ENCODE data around the gene GDF7.

DNA sequence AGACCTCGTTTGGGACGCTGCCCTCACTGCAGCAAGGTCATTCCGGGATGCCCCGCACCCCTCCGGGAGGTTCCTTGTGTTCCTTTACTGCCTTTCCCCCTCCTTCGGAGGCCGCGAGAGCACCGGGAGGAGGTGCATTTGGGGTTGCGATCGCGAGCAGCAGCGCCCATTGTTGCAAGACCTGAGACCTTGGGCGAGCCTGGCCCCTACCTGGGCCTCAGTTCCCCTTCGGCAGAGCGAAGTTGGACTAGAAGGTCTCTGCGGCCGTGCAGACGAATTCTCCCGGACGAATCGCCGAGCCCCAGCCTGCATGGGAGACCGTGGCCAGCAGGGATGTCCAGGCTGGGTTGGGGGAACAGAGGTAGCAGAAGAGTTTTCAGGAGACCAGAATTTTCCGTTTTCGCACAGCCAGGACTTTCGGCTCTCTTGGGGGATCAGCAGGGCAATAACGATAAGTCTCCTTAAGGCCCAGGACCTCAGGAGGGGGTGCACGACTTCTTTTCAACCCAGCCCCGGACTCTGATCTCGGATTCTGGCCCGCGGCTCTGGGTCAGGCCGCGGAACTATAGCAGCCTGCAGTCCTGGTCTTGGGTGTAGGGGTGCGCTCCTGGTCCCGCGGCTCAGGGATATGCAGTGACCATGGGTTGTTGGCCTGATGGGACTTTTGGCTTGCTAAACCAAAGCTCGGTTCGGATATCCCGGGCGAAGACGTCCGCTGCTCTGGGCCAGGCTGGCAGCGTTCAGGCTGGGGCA, 2.8 kb downstream of the GDF7 start:
- TF ChIP-seq POLR2A (IDR thresholded peaks at IDR 0.05; ENCODE audit: low read depth, low read length) (no peak), RAD21 (IDR thresholded peaks at IDR 0.05; ENCODE audit: low read length) (no peak), MAZ (IDR thresholded peaks at IDR 0.05; ENCODE audit: borderline replicate concordance, low read depth, low read length) (no peak), FOS (IDR thresholded peaks at IDR 0.05; ENCODE audit: low read depth, low read length) (no peak), RCOR1 (IDR thresholded peaks at IDR 0.05; ENCODE audit: insufficient replicate concordance, low read length) (no peak)
- TF ChIP-seq, protein P1, sequence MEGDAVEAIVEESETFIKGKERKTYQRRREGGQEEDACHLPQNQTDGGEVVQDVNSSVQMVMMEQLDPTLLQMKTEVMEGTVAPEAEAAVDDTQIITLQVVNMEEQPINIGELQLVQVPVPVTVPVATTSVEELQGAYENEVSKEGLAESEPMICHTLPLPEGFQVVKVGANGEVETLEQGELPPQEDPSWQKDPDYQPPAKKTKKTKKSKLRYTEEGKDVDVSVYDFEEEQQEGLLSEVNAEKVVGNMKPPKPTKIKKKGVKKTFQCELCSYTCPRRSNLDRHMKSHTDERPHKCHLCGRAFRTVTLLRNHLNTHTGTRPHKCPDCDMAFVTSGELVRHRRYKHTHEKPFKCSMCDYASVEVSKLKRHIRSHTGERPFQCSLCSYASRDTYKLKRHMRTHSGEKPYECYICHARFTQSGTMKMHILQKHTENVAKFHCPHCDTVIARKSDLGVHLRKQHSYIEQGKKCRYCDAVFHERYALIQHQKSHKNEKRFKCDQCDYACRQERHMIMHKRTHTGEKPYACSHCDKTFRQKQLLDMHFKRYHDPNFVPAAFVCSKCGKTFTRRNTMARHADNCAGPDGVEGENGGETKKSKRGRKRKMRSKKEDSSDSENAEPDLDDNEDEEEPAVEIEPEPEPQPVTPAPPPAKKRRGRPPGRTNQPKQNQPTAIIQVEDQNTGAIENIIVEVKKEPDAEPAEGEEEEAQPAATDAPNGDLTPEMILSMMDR (conservative IDR thresholded peaks at IDR 0.05; ENCODE audit: low read depth, low read length), result no peak
- TF ChIP-seq, protein P2, sequence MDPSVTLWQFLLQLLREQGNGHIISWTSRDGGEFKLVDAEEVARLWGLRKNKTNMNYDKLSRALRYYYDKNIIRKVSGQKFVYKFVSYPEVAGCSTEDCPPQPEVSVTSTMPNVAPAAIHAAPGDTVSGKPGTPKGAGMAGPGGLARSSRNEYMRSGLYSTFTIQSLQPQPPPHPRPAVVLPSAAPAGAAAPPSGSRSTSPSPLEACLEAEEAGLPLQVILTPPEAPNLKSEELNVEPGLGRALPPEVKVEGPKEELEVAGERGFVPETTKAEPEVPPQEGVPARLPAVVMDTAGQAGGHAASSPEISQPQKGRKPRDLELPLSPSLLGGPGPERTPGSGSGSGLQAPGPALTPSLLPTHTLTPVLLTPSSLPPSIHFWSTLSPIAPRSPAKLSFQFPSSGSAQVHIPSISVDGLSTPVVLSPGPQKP (IDR thresholded peaks at IDR 0.05; ENCODE audit: borderline replicate concordance, low read depth, low read length), result no peak
- TF ChIP-seq, protein P3, sequence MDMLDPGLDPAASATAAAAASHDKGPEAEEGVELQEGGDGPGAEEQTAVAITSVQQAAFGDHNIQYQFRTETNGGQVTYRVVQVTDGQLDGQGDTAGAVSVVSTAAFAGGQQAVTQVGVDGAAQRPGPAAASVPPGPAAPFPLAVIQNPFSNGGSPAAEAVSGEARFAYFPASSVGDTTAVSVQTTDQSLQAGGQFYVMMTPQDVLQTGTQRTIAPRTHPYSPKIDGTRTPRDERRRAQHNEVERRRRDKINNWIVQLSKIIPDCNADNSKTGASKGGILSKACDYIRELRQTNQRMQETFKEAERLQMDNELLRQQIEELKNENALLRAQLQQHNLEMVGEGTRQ (IDR thresholded peaks at IDR 0.05; ENCODE audit: low read depth, low read length), result no peak

All from IMR-90 (cell line).